GM21717 (cell line): ENCODE results near the gene DNAI2.

ENCODE experiments used
- ATAC-seq: cut with Tn5 transposase; IDR thresholded peaks from one replicate; pipeline ENCODE4 v1.9.1; 2021; ENCODE audit warnings: mild to moderate bottlenecking, moderate library complexity; ENCODE audit not compliant: unreplicated experiment

DNAI2 gene, protein sequence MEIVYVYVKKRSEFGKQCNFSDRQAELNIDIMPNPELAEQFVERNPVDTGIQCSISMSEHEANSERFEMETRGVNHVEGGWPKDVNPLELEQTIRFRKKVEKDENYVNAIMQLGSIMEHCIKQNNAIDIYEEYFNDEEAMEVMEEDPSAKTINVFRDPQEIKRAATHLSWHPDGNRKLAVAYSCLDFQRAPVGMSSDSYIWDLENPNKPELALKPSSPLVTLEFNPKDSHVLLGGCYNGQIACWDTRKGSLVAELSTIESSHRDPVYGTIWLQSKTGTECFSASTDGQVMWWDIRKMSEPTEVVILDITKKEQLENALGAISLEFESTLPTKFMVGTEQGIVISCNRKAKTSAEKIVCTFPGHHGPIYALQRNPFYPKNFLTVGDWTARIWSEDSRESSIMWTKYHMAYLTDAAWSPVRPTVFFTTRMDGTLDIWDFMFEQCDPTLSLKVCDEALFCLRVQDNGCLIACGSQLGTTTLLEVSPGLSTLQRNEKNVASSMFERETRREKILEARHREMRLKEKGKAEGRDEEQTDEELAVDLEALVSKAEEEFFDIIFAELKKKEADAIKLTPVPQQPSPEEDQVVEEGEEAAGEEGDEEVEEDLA

DNA sequence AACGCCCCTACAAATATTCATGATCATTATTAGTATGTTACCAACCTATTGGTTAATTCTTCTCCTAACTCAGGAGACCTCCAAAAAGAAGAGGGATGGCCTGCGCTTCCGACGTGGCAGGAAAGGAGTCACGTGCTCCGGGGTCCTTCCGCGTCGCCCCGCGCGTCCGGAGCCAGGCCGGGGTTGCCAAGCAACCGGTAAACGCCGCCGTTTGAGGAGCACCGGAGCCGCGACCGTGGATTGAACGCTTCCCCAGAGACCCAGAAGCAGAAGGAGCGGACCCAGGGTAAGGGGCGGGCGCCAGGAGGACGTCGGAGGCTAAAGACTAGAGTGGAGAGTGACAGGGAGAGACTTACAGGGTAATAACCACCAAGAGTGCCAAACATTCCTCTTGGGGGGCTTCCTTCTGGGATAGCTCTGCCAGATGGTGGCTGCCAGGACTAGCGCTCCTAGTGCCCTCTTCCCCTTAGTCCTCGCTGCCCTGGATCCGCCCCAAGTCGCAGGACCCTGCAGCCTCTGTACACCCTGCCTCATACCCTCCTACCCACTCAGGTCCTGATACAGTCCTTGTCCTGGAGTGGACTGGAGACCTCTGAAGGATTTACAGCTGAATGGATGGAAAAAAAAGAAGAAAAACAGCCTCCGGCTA lies at the start of gene DNAI2:
TSS of gene DNAI2 (plus strand) at position 175 of the 649 bp plus-strand sequence. CDS start 7,584 bp downstream, outside the sequence.
- ATAC-seq = no peak

DNA sequence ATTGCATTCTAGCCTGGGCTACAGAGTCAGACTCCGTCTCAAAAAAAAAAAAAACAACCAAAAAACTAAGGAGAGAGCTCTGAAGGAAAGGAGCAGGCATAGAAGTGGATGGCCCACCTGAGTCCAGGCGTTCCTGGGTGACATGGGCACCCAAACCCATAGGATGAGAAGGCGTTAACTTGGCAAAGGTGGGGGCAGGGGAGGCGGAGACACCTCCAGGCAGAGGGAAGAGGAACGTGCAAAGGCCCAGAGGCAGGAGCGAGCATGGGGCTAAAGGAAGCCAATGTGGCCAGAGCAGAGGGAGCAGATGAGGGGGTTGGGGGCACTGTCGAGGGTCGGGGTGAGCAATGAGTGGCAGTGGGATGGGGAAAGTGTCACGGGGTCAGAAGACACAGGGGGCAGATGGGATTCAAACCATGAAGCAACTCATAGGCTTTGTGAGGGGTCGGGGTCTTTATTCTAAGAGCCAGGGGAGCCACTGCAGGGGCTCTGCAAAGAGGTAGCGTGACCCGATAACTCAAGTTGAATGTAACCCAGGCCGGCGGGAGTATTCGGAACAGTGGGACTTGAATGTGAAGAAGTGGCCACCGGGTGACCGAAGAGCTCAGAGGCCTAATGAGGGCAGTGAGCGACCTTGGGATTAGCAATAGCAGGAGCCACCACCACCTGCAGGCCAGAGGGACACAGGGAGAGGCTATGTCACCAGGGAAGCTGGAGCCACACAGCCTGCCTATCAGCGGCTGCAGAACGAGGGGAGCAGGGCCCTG lies 48.9 kb upstream of the DNAI2 start:
- ATAC-seq = no peak

- ATAC-seq = no peak
Measured at GRCh38 chr17:74226252-74226651, 47.8 kb upstream of the DNAI2 start.

DNA sequence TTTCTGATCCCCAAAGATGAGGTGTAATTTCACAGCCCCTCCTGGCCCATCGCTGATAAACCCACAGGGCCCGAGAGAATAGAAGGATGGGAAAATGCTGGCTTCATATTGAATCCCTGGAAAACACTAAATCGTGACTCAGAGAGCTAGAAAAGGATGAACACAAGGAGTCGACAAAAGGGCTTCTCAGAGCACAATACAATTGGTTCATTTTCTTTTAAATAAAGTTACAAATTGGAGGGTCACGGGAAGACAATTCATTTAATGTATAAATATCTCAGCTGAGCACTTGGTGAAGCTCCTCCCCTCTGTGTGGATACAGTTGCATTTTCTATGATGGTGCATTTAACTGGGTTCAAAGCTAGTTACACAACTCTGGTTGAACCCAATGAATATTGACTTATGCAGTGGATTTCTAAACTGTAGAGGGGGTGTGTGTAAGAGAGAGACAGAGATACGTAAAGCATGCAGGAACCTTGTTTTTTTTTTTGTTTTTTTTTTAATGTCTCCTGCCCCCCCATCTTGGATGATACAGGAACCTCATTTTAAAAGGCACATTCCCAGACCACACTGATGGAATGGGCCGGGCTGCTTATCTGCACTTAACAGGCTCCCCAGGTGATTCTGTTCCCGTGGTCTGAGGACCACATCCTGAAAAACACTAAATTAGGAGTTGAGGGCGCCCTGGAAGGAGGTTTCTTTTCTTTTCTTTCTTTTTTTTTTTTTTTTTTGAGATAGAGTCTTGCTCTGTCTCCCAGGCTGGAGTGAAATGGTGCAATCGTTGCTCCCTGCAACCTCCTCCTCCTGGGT lies 46.6 kb upstream of the DNAI2 start:
- no peak for ATAC-seq

GRCh38 chr17:74228306-74228978 lies 45.6 kb upstream of the DNAI2 start:
- no peak for ATAC-seq

- ATAC-seq = no peak
Measured at GRCh38 chr17:74230896-74231295, 43.1 kb upstream of the DNAI2 start.

DNA sequence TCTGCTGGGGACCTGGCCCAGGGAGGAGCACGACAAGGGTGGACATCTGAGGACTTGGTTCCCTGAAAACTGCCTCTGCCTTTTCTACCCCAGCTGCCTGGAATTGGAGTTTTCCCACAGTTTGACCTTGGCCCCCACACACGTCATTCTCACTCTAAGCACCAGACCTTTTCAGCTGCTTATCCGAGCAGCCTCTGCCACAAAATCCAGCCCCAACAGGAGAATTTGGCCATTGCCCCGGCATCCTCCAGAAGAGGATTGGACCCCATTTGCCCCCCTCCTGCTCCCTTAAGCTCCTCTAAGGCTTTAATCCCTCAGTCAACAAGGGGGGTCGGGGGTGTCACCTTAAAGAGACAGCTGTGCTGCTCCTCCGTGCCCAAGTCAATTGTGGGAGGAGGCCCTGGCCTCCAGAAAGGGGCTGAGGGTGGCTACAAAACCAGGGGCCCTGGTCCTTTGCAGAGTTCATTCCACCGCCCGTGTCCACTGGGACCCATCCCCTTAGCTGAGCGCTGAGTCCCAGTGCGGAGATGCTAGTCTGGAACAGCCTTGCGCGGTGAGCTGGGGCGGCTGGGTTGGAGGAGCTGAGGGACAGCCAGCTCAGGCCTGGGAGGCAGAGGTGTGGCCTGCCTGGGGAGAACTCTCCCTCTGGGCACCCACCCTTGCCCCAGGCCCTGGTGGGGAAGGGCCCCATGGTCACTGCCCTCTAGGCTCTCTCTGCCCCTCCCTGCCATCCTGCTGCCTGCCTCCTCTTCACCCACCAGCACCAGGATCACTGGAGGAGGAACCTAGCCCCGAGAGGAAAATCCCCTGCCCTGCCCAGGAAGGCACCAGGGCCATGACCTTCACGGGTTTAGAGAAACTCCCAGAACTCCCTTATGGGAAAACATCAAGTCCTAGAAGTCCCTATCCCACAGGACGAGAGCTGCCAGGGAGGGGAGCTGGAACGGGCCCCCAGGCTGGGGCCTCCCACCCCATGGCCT lies 41.8 kb upstream of the DNAI2 start:
- ATAC-seq = no peak

GRCh38 chr17:74233937-74234336 lies 40.1 kb upstream of the DNAI2 start:
- ATAC-seq = no peak

GRCh38 chr17:74234486-74234885 lies 39.5 kb upstream of the DNAI2 start:
- no peak for ATAC-seq

DNA sequence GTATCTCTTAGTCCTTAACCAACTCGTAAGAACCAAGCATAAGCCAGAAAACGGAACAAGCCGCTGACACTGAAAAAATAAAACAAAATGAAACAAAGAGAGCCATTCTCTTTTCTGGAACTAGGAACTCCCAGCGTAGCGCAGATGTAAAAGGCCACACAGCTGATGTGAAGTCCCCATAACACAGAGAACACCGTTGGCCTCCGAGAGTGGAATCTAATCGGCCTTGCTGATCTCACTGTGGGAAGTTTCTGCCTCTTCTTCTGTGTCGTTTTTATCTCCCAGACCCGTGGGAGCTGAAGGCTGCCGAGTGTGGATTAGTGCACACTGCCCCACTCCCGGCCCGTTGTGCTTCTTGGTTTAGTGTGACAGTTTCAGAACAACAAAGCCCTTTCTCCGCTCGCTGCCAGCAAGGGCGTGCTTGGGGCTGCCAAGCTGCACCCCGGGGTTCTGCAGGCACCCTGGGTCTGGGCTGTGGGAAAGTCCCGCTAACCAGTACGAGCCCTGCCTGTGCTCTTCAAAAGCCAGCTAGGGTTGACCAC lies 38.9 kb upstream of the DNAI2 start:
- no peak for ATAC-seq

DNA sequence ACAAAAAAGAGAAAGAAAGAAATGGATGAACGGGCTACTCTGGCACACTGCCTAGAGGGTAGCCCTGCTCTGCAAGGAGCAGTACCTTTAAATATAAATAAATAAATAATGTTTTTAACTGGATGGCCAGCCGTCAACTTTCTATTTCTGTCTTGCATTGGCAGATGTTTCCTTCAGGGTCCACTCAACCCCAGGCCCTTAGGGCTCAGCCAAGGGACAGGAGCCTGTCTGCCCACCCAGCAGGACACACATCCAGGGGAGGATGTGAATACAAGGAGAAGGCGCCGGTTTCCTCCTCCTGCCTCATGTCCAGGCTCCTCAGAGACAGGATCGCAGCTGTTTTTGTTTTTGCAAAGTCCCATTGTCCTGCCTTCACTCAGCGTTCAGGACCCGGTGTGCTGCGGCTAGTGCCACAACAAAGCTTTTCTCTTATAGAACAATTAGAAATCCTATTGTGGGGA lies 38.1 kb upstream of the DNAI2 start:
- no peak for ATAC-seq

DNA sequence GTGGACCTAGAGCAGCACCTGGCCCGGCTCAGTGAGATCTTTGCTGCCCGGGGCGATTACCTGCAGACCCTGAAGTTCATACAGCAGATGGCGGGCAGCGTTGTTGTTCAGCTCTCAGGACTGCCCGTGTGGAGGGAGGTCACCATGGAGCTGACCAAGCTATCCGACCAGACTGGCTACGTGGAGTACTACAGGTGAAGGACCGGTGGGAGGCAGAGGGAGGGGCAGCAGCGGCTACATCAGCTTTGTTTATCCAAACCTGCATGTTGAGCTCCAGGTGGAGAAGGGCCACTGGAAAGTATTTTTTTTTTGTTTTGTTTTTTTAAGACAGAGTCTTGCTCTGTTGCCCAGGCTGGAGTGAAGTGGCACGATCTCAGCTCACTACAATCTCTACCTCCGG lies 36.7 kb upstream of the DNAI2 start:
- no peak for ATAC-seq

DNA sequence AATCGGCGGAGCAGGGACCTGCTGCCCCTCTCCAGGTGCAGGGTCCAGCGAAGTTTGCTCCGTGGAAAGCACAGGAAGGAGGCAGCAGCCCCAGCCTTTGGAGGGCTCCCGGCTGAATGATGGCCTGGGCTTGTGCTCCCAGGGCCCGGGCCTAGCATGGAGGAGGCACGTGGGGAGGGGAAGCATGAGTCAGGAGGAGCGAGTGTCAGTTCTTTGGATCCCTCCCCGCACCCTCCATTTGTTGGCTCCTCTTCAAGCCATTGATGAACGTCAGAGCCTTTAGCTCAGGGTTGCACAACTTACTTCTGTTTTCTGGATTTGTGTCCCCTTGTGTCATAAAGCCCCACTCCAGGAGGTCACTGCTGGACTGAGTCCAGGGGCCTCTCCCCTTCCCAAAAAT lies 34.9 kb upstream of the DNAI2 start:
- ATAC-seq = no peak

DNA sequence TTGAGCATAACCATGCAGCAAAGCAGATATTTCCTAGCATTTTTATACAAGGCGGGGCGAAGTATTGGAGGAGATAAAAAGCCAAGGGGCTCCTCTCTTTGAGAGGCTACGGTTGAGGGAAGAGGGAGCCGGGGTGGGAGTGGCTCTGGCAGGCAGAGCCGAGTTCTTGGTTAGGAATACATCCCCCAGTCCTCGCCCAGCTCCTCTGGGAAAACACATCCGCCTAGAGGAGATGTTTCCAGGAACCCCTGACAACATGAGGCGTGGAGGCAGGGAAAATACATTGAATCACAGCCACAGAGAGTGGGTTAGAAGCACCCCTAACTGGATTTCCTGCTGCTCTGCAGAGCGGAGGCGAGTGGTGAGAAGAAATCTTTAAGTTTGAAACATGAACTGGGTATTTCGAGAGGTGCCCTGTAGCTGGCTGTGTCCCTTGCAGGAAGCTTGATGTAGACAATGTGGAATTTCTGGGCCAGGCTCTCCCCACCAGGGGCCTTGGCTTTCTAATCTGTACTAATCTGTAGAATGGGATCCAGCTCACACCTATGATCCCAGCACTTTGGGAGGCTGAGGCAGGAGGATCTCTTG lies 33.3 kb upstream of the DNAI2 start:
- no peak for ATAC-seq

DNA sequence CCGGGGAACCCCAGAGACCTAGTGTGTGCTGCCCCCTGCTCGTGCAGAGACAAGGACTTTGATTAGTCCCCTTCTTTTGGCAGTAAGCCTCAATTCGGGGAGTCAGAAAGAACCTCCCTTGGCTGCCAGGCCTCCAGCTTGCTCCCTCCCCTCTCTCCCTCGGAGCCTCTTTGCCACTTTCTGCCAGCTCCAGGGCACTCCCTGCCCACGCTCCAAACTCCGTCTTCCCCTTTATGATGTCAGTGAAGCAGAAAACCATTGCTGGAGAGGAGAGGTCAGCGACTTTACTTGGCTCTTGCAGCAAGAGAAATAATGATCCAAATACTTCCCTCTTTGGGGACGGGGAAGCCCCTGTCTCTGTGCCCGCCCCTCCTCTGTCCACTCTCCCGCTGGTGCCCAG lies 32.6 kb upstream of the DNAI2 start:
- ATAC-seq = no peak

DNA sequence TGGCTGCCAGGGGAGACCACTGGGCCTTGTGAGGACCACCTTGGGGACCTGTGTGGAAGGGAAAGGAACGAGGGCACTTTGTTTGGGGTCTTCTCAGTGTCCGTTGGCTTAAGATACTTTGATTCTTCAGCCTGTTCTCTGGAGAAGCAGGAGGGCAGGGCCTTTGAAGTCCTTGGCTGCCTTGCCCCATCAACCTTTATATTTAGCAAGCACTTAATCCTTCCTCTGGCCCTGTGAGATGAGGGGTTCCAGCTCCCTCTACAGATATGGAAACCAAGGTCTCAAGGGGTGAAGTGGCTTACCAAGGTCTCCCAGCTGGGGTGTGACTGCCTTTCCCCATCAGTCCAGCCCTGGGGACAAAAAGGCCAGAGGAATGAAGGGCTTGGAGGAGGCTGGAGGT lies 32.2 kb upstream of the DNAI2 start:
- ATAC-seq = no peak

DNA sequence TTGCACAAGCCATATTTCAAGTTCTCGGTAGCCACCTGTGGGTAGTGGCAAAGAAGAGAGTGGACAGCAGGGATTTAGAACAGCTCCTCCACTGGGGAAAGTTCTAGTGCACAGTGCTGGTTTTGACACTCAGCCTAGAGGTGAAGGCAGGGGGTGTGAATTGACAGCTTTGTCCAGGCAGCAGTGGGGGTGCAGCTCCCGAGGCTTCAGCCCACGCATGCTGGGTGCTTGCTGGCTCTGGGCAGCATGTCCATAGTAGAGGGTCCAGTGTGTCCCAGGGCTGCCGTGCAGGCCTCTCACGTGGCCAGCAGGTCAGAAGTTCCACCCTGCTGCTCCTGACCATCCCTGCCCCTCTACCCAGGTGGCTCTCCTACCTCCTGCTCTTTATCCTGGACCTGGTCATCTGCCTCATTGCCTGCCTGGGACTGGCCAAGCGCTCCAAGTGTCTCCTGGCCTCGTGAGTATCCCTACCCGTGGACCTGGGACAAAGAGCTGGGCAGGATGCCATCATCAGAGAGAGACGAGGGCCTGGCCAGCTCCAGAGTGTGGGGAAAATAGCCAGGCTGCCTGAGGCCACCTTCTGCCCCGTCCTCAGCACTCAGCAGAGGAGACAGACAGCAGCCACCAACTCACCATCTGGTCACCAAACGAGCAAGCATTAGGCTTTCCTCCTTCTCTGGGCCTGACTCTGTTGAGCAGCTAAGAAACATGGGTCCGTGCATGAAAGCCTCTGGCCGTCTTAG lies 30.9 kb upstream of the DNAI2 start:
- ATAC-seq = no peak
